LNCaP clone FGC (cell line): Measurements from ENCODE around the gene BASP1.

Source experiments
- DNase-seq: peaks from one replicate; pipeline ENCODE4 v3.0.0-alpha.2; 2011; ENCODE audit warnings: low read depth
- H3K4me3 ChIP-seq: 2 replicates; pipeline ENCODE4 v1.5.1; 2011; ENCODE audit warnings: mild to moderate bottlenecking, low read depth, low read length, control low read depth
- TF ChIP-seq, protein P1 (sequence below): IDR thresholded peaks from 2 replicates; pipeline ENCODE4 v1.5.1; 2012; ENCODE audit warnings: mild to moderate bottlenecking; ENCODE audit not compliant: control insufficient read depth, insufficient read depth; ENCODE audit errors: extremely low read depth

BASP1 gene

GRCh38 chr5:17282283-17283120 is 65.1 kb downstream of the BASP1 start:
- TF ChIP-seq, protein P1, sequence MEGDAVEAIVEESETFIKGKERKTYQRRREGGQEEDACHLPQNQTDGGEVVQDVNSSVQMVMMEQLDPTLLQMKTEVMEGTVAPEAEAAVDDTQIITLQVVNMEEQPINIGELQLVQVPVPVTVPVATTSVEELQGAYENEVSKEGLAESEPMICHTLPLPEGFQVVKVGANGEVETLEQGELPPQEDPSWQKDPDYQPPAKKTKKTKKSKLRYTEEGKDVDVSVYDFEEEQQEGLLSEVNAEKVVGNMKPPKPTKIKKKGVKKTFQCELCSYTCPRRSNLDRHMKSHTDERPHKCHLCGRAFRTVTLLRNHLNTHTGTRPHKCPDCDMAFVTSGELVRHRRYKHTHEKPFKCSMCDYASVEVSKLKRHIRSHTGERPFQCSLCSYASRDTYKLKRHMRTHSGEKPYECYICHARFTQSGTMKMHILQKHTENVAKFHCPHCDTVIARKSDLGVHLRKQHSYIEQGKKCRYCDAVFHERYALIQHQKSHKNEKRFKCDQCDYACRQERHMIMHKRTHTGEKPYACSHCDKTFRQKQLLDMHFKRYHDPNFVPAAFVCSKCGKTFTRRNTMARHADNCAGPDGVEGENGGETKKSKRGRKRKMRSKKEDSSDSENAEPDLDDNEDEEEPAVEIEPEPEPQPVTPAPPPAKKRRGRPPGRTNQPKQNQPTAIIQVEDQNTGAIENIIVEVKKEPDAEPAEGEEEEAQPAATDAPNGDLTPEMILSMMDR = no peak
- H3K4me3 ChIP-seq = no peak overlapping the region
- no peak for DNase-seq

- TF ChIP-seq, protein P1 = no peak
- no peak for DNase-seq
Measured at GRCh38 chr5:17283121-17283415, 65.6 kb downstream of the BASP1 start.

DNA sequence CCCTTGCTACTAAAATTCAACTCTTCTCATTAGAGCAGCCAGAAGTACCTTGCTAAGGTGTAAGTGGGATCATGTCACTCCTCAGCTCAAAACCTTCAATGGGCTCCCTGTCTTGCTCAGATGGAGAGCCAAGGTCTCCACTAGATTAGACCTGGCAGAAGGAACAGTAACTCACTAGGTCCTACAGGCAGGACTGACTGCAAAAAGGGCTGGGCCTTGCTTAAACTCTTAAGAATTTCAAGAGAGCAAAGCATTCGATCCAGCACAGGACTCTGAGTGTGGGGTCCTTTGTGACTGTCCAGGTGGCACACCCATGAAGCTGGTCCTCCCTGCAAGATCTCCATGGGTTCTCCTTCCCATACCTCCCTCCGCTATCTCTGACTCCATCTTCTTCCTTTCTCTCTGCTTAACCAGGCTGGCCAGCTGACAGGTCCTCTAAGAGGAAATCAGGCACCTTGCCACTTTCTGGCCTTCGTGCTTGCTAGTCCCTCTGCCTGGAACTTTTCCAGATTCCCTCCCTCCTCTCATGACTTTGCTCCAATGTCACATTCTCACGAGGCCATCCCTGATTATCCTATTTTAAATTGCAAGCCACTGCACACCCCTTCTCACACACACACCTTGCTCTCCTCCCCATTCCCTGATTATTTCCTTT is 70.2 kb downstream of the BASP1 start:
- H3K4me3 ChIP-seq = no peak overlapping the region
- peak; percentile 25 for DNase-seq
- TF ChIP-seq, protein P1 = no peak

More at GRCh38 chr5:17283121-17283415, 65.6 kb downstream of the BASP1 start:
- no peak overlapping the region for H3K4me3 ChIP-seq

DNA sequence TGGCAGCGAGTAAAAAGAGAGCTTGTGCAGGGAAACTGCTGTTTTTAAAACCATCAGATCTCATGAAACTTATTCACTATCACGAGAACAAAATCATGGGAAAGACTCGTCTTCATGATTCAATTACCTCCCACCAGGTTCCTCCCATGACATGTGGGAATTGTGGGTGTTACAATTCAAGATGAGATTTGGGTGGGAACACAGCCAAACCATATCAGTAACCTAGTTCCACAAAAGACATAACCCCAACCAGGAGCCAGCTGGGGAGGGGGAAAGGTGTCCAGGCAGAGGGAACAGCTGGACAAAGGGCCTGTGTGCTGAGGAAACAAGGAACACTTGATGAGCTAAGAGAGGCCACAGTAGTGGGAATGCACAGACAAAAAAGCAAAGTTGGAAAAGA is 71.1 kb downstream of the BASP1 start:
- DNase-seq = no peak
- TF ChIP-seq, protein P1 = no peak
- no peak overlapping the region for H3K4me3 ChIP-seq

DNA sequence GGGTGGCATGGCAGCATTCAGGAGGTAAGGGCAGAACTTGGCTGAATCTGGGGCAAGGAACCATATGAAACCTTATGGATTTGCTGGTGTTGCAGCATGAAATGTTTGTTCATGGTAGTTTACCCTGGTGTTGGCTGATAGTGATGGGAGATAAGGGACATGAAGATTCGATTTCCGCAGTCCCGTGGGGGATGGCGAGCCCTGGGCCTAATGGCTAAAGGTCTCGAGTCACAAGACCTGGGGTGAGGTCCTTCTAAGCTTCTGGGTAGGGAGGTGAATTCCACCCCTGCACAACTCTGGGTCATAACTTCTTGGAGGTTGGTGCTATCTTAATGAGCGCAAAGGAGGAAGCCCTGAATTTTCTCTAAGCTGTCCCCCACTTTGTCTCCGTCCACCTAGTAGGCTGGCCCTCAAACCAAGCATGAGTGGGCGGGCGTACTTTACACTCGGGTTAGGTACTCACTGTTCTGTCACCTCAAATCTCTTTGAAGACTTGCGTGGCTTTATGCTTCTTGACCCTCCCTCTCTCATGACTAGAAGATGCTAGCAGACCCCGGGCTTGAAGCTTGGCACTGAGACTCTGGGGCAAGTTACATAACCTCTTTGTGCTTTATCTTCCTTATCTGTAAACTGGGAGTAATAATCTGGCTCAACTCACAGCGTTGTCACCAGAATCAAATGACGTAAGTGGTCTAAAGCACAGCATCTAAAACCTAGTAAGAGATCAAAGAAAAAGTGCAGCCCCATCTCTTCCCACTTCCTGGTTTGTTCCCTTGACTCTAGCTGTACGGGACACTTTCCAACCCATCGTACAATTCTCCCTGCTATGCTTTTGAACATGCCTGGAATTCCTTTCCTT is 72.5 kb downstream of the BASP1 start:
- TF ChIP-seq, protein P1 = no peak
- no peak for DNase-seq
- H3K4me3 ChIP-seq = no peak overlapping the region

DNA sequence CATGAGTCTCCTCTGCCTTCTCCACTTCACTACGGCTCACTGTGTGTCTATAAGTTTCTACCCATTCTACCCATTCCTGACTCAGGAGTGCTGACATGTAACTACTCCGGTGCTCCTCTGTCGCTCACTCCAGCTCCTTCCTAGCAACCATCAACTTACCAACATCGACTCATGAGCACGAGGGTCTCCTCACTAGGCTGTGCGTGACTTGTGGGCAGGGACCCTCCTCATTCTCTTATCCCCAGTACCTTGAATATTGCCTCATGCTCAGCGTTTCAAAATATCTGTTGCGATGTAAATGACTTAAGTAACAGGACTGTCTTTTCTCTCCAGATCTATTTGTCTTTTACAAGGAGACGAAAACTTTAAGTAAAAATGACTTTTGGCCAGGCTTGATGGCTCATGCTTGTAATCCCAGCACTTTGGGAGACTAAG is 73.1 kb downstream of the BASP1 start:
- DNase-seq = no peak
- H3K4me3 ChIP-seq = no peak overlapping the region
- TF ChIP-seq, protein P1 = no peak
